Pancreas (tissue), 10 donors: ENCODE results near the gene CRMP1. TPM values are rescaled to one million over a fixed set of nuclear protein-coding genes. Genes with fewer than 3 reads are reported as not detected.

ENCODE experiments used
- ATAC-seq, 4 donors: fragments of 200-7000 bp; cut with Tn5 transposase; one replicate each; pipeline versions ENCODE4 v1.8.0 to v1.9.1; 2020; ENCODE audit warnings: mild to moderate bottlenecking in 4 of 4, moderate library complexity in 4 of 4
- DNase-seq, 6 donors: peaks; one replicate each; pipeline ENCODE4 v3.0.0-alpha.2; 2020
- FAIRE-seq: peaks from 2 replicates; lab custom pipeline; 2012; peaks lifted over from hg19 to GRCh38; lab: Jason Lieb, UNC
- H3K27ac ChIP-seq, 4 donors: fragments of 200-600 bp; sonication (generic); 1 replicate in 3 of 4; 2 replicates in 1 of 4; pipeline versions ENCODE4 v1.5.0 to v1.8.0; 2020
- H3K27me3 ChIP-seq, 4 donors: fragments of 200-600 bp; one replicate each; pipeline ENCODE4 v1.8.0; 2021
- H3K36me3 ChIP-seq, 3 donors: fragments of 200-600 bp; sonication (generic) in 1 of 3; one replicate each; pipeline versions ENCODE4 v1.5.0 to v1.8.0; 2020 to 2021
- H3K4me1 ChIP-seq, 3 donors: fragments of 200-600 bp; one replicate each; pipeline ENCODE4 v1.8.0; 2021
- H3K4me3 ChIP-seq, 4 donors: fragments of 200-600 bp; sonication (generic) in 2 of 4; one replicate each; pipeline versions ENCODE4 v1.5.0 to v1.8.0; 2020 to 2021
- H3K9me3 ChIP-seq, 4 donors: fragments of 200-600 bp; one replicate each; pipeline ENCODE4 v1.8.0; 2021
- CTCF ChIP-seq, 4 donors: fragments of 200-600 bp; sonication (generic) in 3 of 4; IDR thresholded peaks; one replicate each; pipeline versions ENCODE4 v1.5.0 to v1.8.0; 2021; ENCODE audit warnings: antibody characterized with exemption in 4 of 4
- WGBS, 2 donors: extraction: QIAGEN DNeasy Blood & Tissue Kit; methylation state at CpG; one replicate each; pipeline ENCODE4 v1.1.7; 2013; 5-methylcytosine and 5-hydroxymethylcytosine counted together
- intact Hi-C, 3 donors: fragments of 100-400 bp; cut with DNase I; formaldehyde crosslinking; loops; one replicate each; pipeline versions ENCODE4 v1.11.1 to v1.14.2; 2022
- polyA plus RNA-seq, 2 donors: library from polyadenylated mRNA; stranded (reverse); fragments of 200-250 nt; gene quantifications; one replicate each; pipeline ENCODE4 v1.2.3, GENCODE V29; 2013
- total RNA-seq, 6 donors: library from RNA; stranded (reverse); fragmentation: NEBNext Ultra II Directional in 4 of 6; extraction: Animal tissue kit (Norgen Biotek cat#: 25700) in 4 of 6; gene quantifications; one replicate each; pipeline versions ENCODE4 v1.2.1 to v1.2.4, GENCODE V29; 2021 to 2023
- donor health status: healthy with polysubstance abuse.
- donor health status: DM: no; HTN: no; CAD: no; lungs with moderate emphysema.
- donor health status: DM: no; HTN: no; CAD: no.
- donor health status: control.
- donor health status: control.
- donor health status: Bipolar disorder and iron deficiency.
- donor health status: DM: yes; HTN: yes; CAD: no.
- donor health status: DM: no; HTN: no; CAD: no.
- donor health status: DM: no; HTN: no; CAD: no.
- donor health status: DM: yes; HTN: yes; CAD: no.

Gene CRMP1
- total and polyA plus RNA-seq, 8 donors, result 0.69 to 21.4 (median 2.6) TPM

- H3K4me3 ChIP-seq, result no peak overlapping the region
- no peaks in the 10 kb centered on the region for H3K36me3 ChIP-seq
- intact Hi-C loops, result no loop called here
- H3K9me3 ChIP-seq, result no peaks in the 10 kb centered on the region
- no peak for TF ChIP-seq CTCF (IDR thresholded peaks at IDR 0.05)
- 62 to 68% methylated on average over 16 of the region's 16 CpGs for WGBS, 2 donors
- ATAC-seq, result no peak
- DNase-seq, result no peak
- H3K27ac ChIP-seq, result no peak overlapping the region
- H3K27me3 ChIP-seq, result no peaks in the 10 kb centered on the region
- H3K4me1 ChIP-seq, result no peaks in the 10 kb centered on the region
- no peak for FAIRE-seq
Measured at GRCh38 chr4:5925419-5926200, 32.7 kb upstream of the CRMP1 start.

DNA sequence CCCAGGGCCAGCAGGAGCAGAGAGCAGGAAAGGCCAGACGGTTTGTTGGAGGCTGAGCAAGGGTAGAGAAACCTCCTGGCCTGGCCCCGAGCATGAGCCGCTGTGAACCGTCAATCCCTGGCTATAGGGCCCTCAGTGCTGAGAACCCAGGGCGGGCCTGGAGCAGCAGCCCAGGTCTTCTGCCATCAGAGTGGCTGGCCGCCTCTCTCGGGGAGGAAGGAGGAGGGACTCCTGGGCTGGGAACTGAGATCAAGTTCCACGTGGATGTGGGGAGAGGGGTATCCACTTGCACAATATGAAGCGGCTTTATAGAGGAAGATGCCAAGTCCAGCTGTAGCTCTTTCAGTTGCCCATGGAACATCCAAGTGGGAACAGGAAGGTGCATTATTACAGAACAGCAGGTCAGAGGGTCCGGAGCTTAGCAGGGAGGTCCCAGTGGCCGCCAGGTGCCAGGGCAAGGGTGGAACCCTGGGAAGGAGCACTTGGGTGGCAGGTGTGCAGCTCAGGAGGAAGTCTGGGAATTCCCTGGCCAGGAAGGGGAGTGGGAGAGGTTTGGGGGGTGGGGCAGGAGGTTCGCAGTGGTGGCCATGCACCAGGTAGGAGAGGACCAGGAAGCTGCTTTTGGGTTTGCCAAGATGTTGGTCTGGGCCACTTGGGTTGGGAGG lies 31.7 kb upstream of the CRMP1 start:
- FAIRE-seq (no peak), DNase-seq (no peak), ATAC-seq (no peak)
- Histone ChIP-seq H3K4me3 (no peak overlapping the region), H3K36me3 (no peaks in the 10 kb centered on the region), H3K27ac (no peak overlapping the region), H3K27me3 (no peaks in the 10 kb centered on the region), H3K9me3 (no peaks in the 10 kb centered on the region), H3K4me1 (no peaks in the 10 kb centered on the region)
- intact Hi-C loops, result no loop called here
- 55 to 72% methylated on average over 12 of the region's 12 CpGs for WGBS, 2 donors
- no peak for TF ChIP-seq CTCF (IDR thresholded peaks at IDR 0.05)

DNA sequence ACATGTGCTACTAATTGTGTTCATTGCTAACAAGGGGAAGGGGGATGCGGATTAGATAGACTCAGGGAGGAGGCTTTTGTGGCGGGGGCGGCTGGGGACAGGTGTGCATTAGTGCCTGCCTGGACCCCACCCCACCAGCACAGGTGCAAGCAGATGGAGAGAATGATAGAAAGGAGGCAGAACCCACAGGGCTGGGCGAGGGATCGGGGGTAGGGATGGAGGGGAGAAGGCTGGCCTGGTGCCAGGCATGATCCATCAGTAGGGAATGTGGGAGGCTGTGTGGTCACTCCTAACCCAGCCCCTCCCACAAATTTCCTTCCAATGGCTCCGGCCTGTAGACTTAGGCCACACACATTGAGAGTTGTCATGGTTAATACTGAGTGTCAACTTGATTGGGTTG lies 30.5 kb upstream of the CRMP1 start:
- Histone ChIP-seq H3K4me3 (no peak overlapping the region), H3K36me3 (no peaks in the 10 kb centered on the region), H3K27me3 (no peaks in the 10 kb centered on the region), H3K9me3 (no peaks in the 10 kb centered on the region), H3K4me1 (no peaks in the 10 kb centered on the region), H3K27ac (no peak overlapping the region)
- ATAC-seq (no peak), FAIRE-seq (no peak), DNase-seq (no peak)
- TF ChIP-seq CTCF (IDR thresholded peaks at IDR 0.05), result no peak
- intact Hi-C loops, result no loop called here
- WGBS, 2 donors, result 53 to 77% methylated on average over 4 to 6 of the region's 6 CpGs

DNA sequence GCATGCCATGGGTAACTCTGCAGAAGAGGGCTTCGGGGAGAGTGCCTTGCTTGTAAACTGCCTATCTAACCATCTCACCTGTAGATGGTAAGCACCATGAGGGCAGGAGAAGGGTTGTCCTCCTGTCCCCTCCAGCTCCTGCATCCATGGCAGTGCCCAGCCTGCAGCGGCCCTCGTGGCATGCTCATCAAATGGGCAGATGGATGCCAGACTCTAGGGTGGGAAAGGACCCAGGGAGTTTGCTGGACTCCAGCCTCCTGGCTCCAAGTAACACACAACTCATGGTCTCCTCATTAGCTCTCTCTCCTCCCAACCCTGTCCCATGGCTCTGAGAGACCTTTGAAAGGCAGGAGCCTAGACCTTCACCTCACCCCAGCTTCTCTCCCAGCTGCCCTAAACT lies 29.7 kb upstream of the CRMP1 start:
- no peak for FAIRE-seq
- Histone ChIP-seq H3K36me3 (no peaks in the 10 kb centered on the region), H3K27me3 (no peaks in the 10 kb centered on the region), H3K27ac (no peak overlapping the region), H3K4me3 (no peak overlapping the region), H3K9me3 (no peaks in the 10 kb centered on the region), H3K4me1 (no peaks in the 10 kb centered on the region)
- intact Hi-C loops, result no loop called here
- WGBS, 2 donors, result 75 to 89% methylated on average over 3 of the region's 3 CpGs
- ATAC-seq, result no peak
- TF ChIP-seq CTCF (IDR thresholded peaks at IDR 0.05), result no peak
- no peak for DNase-seq

- no peaks in the 10 kb centered on the region for H3K36me3 ChIP-seq
- ATAC-seq (no peak), FAIRE-seq (no peak), DNase-seq (no peak)
- H3K4me1 ChIP-seq, result no peaks in the 10 kb centered on the region
- no peak overlapping the region for H3K27ac ChIP-seq
- no peaks in the 10 kb centered on the region for H3K9me3 ChIP-seq
- no peaks in the 10 kb centered on the region for H3K27me3 ChIP-seq
- intact Hi-C loops, result no loop called here
- WGBS, 2 donors, result 24 to 27% methylated on average over 6 of the region's 6 CpGs
- no peak for TF ChIP-seq CTCF (IDR thresholded peaks at IDR 0.05)
- H3K4me3 ChIP-seq, result no peak overlapping the region
Measured at GRCh38 chr4:5921981-5922380, 29.1 kb upstream of the CRMP1 start.
